HTR-8/SVneo (cell line): Measurements from ENCODE around the gene PIK3R6.
A peak's percentile ranks its signal among the peaks of the same experiment; 100 is the strongest.

Experiments used
- DNase-seq: peaks from one replicate; pipeline ENCODE4 v3.0.0; 2011; ENCODE audit warnings: low spot score, mixed read lengths; ENCODE audit not compliant: insufficient read length
- FAIRE-seq: peaks from 2 replicates; lab custom pipeline; 2011; peaks lifted over from hg19 to GRCh38; lab: Jason Lieb, UNC

The PIK3R6 gene, protein sequence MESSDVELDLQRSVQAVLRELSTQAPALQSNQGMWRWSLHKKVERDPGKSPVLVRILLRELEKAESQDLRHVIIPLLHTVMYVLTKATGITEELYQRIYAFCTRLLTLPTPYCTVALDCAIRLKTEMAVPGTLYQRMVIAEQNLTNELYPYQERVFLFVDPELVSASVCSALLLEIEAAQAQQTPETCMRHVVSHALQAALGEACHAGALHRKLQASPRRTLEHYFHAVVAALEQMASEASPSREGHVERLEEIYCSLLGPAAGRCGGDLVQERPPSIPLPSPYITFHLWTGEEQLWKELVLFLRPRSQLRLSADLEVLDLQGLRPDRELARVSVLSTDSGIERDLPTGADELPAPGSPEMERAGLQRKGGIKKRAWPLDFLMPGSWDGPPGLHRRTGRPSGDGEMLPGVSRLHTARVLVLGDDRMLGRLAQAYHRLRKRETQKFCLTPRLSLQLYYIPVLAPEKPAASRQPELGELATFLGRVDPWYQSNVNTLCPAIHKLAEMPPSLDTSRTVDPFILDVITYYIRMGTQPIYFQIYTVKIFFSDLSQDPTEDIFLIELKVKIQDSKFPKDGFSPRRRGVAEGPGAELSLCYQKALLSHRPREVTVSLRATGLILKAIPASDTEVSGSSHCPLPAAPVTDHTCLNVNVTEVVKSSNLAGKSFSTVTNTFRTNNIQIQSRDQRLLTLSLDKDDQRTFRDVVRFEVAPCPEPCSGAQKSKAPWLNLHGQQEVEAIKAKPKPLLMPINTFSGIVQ

GRCh38 chr17:8867361-8867981 lies at the start of gene PIK3R6:
Gene PIK3R6, minus strand, starts transcription at chr17:8867674. Its CDS starts 17,880 bp downstream, at chr17:8849794.
- DNase-seq: no peak
- no peak for FAIRE-seq

- DNase-seq (no peak), FAIRE-seq (no peak)
These were observed 49.0 kb upstream of the PIK3R6 start for GRCh38 chr17:8916466-8916865.

DNA sequence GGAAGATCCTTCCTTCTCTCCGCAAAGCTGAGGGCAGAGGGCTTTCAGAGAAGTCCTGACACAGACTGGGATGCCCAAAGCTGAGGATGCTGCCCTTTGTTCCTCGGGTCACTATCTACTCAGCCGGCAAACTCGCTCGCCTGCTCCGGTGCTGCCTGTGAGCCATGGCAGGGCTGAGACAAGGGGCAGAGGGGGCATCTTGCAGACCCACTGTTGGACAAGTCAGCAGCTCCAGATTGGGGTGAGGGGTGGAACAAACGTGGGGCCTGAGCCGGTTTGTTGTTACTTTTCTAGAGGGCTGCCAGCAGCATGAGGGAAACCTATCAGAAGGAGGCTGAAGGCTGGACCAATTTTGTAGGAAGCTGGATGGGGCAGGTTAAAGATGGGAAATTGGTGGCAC lies 47.1 kb upstream of the PIK3R6 start:
- DNase-seq: no peak
- peak; percentile 31 for FAIRE-seq

GRCh38 chr17:8913879-8914278 lies 46.4 kb upstream of the PIK3R6 start:
- DNase-seq (no peak), FAIRE-seq (no peak)

DNA sequence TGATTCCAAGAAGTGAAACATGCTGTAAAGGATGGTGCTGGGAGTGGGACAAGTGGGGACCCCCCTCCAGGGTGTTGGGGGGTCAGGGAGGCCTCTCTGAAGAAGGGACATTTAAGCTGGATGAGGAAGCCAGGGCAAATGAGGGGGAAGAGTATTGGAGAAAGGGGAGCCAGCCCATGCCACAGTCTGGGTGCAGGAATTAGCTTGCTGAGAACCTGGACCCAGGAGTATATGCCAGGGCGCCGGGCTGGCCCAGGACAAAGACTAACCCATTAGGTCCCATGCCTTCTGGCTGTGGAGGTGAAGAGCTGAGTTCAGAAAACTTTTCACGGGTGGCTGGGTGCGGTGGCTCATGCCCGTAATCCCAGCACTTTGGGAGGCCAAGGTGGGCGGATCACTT lies 45.6 kb upstream of the PIK3R6 start:
- FAIRE-seq (no peak), DNase-seq (no peak)

- DNase-seq: no peak
- no peak for FAIRE-seq
These were observed 44.9 kb upstream of the PIK3R6 start for GRCh38 chr17:8912084-8912981.

GRCh38 chr17:8910969-8911604 lies 43.6 kb upstream of the PIK3R6 start:
- no peak for FAIRE-seq
- no peak for DNase-seq

DNA sequence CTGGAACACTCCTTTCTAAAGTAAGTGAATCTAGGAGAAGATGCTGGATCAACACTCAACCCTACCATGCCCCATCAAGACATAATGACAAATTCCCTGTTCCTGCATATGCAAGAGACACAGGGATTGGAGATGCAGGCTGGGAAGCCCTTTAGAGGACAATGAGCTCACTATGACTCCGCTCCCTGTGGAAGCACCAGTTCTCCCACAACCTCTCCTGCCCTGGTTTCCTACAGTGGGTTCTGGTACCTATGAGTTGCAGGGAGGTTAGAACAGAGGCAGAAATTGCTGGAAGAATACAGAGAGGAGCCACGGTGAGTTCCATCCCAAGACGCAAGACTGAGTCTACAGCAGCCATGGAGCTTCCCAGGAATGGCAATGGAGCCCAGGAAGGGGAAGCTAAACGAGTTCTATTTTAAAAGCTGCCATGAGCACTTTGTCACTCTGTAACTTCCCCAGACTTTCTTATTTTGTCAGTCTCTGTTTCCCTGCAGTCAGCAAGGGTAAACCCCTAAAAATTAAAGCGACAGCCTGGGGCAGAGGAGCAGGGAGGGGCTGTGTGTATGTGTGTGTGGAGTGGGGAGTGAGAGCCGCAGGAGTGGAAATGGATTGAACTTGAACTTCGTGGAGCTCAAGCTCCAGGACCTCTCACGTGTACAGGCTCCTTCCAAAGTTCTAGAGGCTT lies 42.3 kb upstream of the PIK3R6 start:
- DNase-seq: no peak
- no peak for FAIRE-seq

DNA sequence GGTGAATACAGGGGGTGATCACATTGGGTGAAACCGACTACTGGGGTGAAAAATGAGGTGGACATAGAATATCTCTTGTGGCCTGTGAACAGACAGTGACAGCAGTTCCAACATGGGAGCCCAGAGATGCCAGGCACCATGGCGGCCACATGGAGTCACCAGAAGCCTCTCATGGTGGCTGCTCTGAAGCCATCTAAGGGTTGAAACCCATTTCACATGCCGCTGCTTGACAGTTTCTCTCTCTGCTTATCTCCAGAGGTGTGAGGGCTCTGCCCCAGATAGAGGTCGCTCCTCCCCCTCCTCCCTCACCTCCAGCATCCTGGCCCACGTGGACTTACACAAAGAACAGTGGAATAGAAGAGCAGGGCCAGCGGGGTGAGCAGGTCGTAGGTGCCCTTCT lies 37.9 kb upstream of the PIK3R6 start:
- no peak for DNase-seq
- FAIRE-seq: no peak

- no peak for DNase-seq
- FAIRE-seq: no peak
These were observed 37.2 kb upstream of the PIK3R6 start for GRCh38 chr17:8904686-8905085.

GRCh38 chr17:8904201-8904600 lies 36.7 kb upstream of the PIK3R6 start:
- no peak for FAIRE-seq
- no peak for DNase-seq

DNA sequence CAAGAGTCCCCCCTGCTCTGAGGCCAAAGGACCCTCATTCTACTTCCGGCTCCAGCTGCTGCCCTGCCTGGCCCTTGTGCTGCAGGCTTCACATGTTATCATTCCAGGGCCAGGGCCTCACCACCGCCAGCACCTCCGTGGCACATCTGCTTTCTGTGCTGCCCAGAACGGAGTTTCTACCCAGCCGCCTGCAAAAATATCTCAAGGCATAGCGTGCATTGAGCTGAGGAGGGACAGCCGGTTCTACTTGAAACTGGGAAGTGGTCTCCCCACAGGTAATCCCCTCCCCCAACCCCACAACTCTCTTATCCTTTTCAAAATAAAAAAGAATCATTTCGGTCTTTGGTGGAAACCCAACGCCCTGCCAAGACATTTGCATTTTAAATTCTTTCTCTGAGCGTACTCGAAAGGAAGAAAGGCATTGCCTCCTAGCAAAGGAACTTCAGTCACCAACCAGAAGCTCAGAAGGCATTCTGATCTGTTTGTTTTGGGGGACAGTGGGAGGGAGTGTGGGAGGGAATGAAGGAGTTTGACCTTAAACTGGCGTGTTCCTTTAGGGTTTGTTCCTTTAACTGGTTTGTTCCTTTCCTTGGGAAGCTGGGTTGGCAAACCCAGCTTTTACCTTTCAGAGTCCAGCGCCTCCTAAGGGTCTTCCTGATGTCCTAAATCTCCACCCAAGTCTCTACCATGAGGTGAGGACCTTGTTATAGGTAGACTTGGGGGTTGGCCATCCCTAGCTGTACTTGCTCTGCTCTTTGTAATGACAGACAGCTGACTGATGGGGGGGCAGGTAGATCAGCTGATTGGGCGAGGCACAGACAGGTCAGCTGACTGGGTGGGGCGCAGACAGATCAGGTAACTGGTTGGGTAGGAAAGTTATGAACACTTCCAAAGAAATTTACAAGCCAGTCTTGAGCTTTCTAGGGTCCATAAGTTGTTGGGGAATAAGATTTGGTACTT lies 33.4 kb upstream of the PIK3R6 start:
- DNase-seq (no peak), FAIRE-seq (no peak)

GRCh38 chr17:8900207-8900606 lies 32.7 kb upstream of the PIK3R6 start:
- no peak for FAIRE-seq
- no peak for DNase-seq

- DNase-seq (no peak), FAIRE-seq (no peak)
These were observed 31.2 kb upstream of the PIK3R6 start for GRCh38 chr17:8898636-8899035.

DNA sequence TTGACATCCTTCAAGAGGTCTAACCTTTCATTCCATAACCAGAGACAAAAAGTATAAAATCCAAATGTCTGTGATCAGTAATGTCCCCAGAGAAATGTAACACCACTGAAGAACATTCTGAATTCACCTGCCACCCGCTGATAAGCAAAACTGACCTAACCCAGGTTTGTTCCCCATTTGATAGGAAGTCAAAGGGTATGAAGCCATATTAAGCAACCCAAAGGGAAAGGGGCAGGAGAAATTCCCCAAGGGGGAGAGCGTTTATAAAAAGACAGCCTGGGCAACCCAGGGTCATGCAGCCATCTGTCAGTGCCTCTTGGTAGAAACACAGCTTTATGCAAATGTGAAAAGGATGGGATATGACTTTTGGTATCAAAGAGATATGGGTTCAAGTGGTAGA lies 30.7 kb upstream of the PIK3R6 start:
- FAIRE-seq (no peak), DNase-seq (no peak)

DNA sequence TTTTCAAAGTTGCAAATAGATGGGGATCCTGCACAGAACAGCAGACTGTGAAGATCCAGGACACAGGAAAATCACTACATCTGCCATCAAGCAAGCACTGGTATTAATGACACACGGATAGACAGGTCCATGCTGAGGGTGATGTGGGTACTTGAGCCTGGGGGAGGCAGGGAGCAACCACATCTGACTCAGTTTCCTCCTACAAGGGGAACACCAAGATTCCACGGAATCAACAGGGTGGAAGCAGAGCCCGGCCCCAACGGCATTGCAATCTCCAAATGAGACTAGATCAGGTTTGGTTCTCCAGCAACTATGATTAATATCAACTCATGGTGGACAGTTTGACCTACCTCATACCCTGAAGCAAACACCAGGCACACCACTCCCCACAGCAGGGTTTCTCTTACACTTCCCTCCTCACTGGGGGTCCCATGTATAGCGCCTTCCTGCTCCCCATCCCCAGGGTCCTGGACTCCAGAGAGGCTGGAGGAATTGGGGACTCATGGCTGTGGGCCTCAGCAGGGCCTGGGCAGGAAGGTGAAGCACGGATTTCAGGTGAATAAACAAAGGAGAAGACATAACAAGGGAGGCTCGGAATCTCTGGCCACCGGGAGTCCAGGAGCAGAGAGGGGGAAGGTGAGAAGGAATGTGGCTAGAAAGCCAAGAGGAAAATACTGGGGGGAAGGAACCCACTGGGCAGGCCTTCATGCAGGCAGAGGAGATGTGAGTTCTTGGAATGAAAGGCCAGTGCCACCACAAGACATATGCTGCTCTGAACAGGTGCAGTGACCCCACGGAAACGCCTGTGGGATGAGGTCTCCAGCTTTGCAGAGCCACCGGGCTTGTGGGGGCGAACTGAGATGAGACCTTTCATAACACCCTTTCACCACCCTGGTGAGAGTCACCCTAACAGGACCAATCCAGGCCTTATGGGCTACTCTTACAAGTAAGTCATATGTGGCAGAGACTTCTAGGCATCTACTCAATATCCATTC lies 29.5 kb upstream of the PIK3R6 start:
- DNase-seq: no peak
- no peak for FAIRE-seq

DNA sequence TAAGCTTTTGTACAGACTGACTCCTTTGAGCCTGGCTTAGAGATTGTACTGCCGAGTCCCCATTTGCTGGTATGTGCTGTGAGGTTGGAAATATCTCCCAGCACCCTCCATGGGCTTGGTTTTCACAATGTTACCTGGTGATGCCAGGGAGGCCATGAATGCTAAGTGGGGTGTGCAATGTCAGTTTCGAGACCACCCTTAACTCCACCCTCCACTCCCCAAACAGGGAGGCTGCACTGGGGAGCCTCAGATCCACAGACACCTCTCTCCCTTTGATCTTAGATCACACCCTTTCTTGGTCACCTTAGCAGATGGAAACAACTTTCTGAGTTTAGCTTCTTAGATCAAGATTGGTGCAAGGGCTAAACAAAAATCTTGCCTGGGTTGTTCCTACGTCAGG lies 28.6 kb upstream of the PIK3R6 start:
- FAIRE-seq: no peak
- no peak for DNase-seq
